ENCODE measurements around the gene ZBED5.
A peak's percentile ranks its signal among the peaks of the same experiment; 100 is the strongest.
"Not testable (repeated sequence)": the region's sequence is repeated elsewhere in the genome, so short reads cannot be mapped to it uniquely, and the experiment has no call there.

The ZBED5 gene

DNA sequence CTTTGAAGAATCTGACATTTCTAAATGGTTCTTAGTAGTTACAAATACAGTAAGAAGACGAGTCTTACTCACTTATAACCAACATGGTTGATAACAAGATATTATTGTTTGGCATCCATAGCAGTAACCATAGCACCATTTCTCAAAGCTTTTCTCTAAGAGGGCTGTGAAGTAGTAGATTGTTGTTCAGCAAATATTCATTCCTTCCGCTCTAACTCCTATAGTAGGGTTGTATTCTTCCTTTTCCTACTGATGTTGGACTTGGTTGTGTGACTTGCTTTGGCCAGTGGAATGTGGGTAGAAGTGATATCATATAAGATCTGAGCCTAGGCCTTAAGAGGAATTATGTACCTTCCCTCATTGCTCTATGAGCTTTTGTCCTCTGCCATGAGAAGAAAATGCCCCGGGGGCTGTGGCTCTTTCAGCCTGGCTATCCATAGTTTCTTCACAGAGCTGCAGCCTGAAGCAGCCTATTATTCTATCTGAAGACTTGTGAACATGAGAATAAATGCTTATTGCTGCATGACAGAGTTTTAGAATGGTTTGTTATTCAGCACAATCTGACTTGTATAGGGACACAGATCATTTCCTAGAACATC is 28.9 kb upstream of the ZBED5 start:
- DNase-seq (ENCODE audit: low read depth, low spot score): no peak
- no peaks in the 10 kb centered on the region for H3K36me3 ChIP-seq (ENCODE audit: insufficient read depth, low read length)
- no peak for TF ChIP-seq EZH2 (IDR thresholded peaks at IDR 0.05)
- TF ChIP-seq POLR2AphosphoS5 (IDR thresholded peaks at IDR 0.05; ENCODE audit: borderline replicate concordance, low read depth, low read length): no peak
- TF ChIP-seq FOXP2 (optimal IDR thresholded peaks at IDR 0.05; ENCODE audit: control extremely low read depth, extremely low read length, insufficient read depth): no peak
- H3K4me3 ChIP-seq: no peak overlapping the region
- no peaks in the 10 kb centered on the region for H3K9me3 ChIP-seq (ENCODE audit: low read depth, low read length)
- H3K9ac ChIP-seq (ENCODE audit: insufficient read length): no peak overlapping the region
- H3K27ac ChIP-seq: no peak overlapping the region

DNA sequence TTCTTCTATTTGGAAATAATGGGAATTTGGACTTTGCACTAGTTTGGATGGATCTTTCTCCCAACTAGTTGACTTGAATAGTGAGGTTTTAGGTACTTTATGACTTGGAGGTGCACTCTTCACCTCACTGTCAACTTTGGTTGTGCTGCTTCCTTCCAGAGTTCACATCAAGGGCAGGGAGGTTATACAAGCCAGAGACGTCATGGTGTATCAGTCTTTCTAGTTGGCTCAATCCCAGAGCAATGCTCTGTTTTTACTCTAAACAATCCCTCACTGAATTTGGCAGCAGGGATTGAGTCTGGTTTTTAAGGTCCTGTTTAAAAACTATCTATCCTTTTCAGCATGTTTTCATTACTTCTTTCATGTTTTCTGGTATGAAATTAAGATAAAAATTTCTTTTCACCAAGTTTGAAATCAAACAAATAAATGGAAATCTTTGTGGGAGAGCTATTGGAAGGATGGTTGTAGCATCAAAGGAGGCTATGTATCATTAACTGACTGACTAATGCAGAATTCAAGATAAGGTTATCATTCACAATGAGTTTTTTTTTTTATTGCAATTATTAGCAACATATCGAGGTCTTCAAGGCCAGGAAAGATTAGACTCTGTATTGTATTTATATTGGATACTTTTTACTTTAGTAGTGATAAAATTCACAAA is 28.0 kb upstream of the ZBED5 start:
- H3K27ac ChIP-seq: no peak overlapping the region
- no peak for DNase-seq (ENCODE audit: low read depth, low spot score)
- no peaks in the 10 kb centered on the region for H3K9me3 ChIP-seq (ENCODE audit: low read depth, low read length)
- H3K36me3 ChIP-seq (ENCODE audit: insufficient read depth, low read length): no peaks in the 10 kb centered on the region
- no peak overlapping the region for H3K4me3 ChIP-seq
- TF ChIP-seq POLR2AphosphoS5 (IDR thresholded peaks at IDR 0.05; ENCODE audit: borderline replicate concordance, low read depth, low read length): no peak
- no peak for TF ChIP-seq EZH2 (IDR thresholded peaks at IDR 0.05)
- TF ChIP-seq FOXP2 (optimal IDR thresholded peaks at IDR 0.05; ENCODE audit: control extremely low read depth, extremely low read length, insufficient read depth): no peak
- no peak overlapping the region for H3K9ac ChIP-seq (ENCODE audit: insufficient read length)

DNA sequence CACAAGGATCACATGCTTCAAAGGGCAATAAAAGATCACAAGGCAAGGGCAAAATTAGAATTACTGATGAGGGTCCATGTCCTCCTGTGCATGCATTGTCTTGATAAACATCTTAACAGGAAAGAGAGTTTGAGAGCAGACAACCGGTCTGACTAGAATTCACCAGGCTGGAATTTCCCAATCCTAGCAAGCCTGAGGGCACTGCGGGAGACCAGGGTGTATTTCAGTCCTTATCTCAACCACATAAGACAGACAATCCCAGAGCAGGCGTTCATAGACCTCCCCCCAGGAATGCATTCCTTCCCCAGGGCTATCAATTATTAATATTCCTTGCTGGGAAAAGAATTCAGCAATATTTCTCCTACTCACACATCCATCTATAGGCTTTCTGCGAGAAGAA is 26.4 kb upstream of the ZBED5 start:
- H3K9me3 ChIP-seq (ENCODE audit: low read depth, low read length); DNase-seq (ENCODE audit: low read depth, low spot score); H3K36me3 ChIP-seq (ENCODE audit: insufficient read depth, low read length); H3K9ac ChIP-seq (ENCODE audit: insufficient read length): not testable (repeated sequence)
- H3K4me3 ChIP-seq: peak overlapping the region; percentile 32; the same call in 1 of the 2 replicates
- peak overlapping the region; percentile 76; the same call in 1 of the 2 replicates for H3K27ac ChIP-seq

DNA sequence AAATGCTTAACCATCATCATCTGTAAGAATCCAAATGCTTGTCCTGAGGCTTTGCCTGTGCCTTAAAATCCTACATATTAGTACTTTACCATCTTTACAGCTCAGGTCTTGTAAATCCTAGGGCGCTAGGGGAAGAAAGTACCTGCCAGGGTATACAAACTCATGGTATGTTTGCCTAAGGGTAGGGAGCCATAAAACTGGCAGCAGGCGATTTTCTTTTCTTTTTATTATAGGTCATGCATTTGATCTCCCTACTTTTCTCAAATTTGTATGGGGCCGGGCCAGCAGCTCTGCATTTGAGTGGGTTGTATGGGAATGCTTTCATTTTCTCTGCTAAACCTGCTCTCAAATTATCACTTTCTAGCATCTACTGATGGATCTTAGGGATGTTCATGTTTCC is 24.0 kb upstream of the ZBED5 start:
- H3K9me3 ChIP-seq (ENCODE audit: low read depth, low read length): no peaks in the 10 kb centered on the region
- DNase-seq (ENCODE audit: low read depth, low spot score): no peak
- no peak overlapping the region for H3K9ac ChIP-seq (ENCODE audit: insufficient read length)
- no peaks in the 10 kb centered on the region for H3K36me3 ChIP-seq (ENCODE audit: insufficient read depth, low read length)
- H3K27ac ChIP-seq: no peak overlapping the region
- no peak overlapping the region for H3K4me3 ChIP-seq
- TF ChIP-seq EZH2 (IDR thresholded peaks at IDR 0.05): no peak
- TF ChIP-seq FOXP2 (optimal IDR thresholded peaks at IDR 0.05; ENCODE audit: control extremely low read depth, extremely low read length, insufficient read depth): no peak
- no peak for TF ChIP-seq POLR2AphosphoS5 (IDR thresholded peaks at IDR 0.05; ENCODE audit: borderline replicate concordance, low read depth, low read length)

DNA sequence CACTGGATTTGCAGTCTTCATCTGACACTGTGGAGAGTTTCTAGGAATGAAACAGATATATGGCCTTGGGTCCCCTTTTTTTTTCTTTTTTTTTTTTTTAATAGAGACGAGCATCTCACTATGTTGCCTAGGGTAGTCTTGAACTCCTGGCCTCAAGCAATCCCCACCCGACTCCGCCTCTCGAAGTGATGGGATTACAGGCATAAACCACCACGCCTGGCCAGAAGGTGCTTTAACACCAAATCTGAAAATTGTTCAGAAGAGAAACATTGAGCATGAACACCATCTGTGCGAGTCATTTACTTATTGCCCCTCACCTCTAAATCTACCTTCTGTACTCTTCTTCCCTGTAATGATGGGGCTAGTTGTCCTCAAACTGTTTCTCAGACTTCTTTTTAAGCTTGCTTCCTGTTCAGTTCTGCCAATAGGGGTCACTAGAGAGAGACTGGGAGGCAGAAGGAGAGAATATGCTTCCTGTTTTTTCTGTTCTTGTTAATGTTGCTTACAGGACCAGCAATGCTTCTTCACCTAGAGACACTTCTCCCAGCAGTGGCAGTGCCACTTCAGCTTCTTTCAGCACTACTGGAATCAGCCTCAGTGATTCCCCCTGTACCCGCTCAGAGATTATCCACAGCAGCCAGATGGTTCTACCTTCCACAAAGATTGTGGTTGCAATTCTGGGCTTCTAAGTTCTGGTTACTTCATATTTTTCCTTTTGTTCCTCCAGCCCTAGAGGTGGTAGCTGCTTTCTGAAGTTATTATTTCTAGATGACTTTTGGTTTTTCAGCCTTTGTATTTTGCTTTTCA is 20.8 kb upstream of the ZBED5 start:
- no peak for DNase-seq (ENCODE audit: low read depth, low spot score)
- Histone ChIP-seq H3K36me3 (ENCODE audit: insufficient read depth, low read length) (no peaks in the 10 kb centered on the region), H3K9me3 (ENCODE audit: low read depth, low read length) (no peaks in the 10 kb centered on the region), H3K9ac (ENCODE audit: insufficient read length) (no peak overlapping the region), H3K4me3 (no peak overlapping the region), H3K27ac (0 out of 2 replicates have a peak overlapping the region, but pooled peaks have one; percentile 36)
- TF ChIP-seq POLR2AphosphoS5 (IDR thresholded peaks at IDR 0.05; ENCODE audit: borderline replicate concordance, low read depth, low read length) (no peak), EZH2 (IDR thresholded peaks at IDR 0.05) (no peak), FOXP2 (optimal IDR thresholded peaks at IDR 0.05; ENCODE audit: control extremely low read depth, extremely low read length, insufficient read depth) (no peak)

DNA sequence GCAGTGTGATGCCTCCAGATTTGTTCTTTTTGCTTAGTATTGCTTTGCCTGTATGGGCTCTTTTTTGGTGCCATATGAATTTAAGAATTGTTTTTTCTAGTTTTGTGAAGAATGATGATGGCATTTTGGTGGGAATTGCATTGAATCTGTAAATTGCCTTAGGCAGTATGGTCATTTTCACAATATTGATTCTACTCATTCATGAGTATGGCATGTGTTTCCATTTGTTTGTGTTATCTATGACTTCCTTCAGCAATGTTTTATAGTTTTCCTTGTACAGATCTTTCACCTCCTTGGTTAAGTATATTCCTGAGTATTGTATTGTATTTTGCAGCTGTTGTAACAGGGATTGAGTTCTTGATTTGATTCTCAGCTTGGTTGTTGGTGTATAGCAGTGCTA is 18.3 kb upstream of the ZBED5 start:
- H3K9ac ChIP-seq (ENCODE audit: insufficient read length): no peak overlapping the region
- no peak overlapping the region for H3K27ac ChIP-seq
- DNase-seq (ENCODE audit: low read depth, low spot score): no peak

DNA sequence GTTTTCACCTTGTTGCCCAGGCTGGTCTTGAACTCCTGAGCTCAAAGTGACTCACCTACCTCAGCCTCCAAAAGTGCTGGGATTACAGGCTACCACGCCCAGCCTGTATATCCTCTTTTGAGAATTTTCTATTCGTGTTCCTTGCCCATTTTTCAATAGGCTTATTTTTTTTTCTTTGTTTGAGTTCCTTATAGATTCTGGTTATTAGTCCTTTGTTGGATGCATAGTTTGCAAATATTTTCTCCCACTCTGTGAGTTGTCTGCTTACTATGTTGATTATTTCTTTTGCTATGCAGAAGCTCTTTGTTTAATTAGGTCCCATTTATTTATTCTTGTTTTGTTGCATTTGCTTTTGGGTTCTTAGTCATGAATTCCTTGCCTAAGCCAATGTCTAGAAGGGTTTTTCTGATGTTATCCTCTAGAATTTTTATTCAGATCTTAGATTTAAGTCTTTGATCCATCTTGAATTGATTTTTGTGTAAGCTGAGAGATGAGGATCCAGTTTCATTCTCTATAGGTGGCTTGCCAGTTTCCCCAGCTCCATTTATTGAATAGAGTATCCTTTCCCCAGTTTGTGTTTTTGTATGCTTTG is 17.7 kb upstream of the ZBED5 start:
- no peak overlapping the region for H3K9ac ChIP-seq (ENCODE audit: insufficient read length)
- H3K27ac ChIP-seq: no peak overlapping the region
- no peaks in the 10 kb centered on the region for H3K36me3 ChIP-seq (ENCODE audit: insufficient read depth, low read length)
- DNase-seq (ENCODE audit: low read depth, low spot score): no peak
- no peaks in the 10 kb centered on the region for H3K9me3 ChIP-seq (ENCODE audit: low read depth, low read length)
- H3K4me3 ChIP-seq: no peak overlapping the region
- no peak for TF ChIP-seq POLR2AphosphoS5 (IDR thresholded peaks at IDR 0.05; ENCODE audit: borderline replicate concordance, low read depth, low read length)
- no peak for TF ChIP-seq EZH2 (IDR thresholded peaks at IDR 0.05)
- TF ChIP-seq FOXP2 (optimal IDR thresholded peaks at IDR 0.05; ENCODE audit: control extremely low read depth, extremely low read length, insufficient read depth): no peak

More for the DNA sequence above, 18.3 kb upstream of the ZBED5 start:
- TF ChIP-seq POLR2AphosphoS5 (IDR thresholded peaks at IDR 0.05; ENCODE audit: borderline replicate concordance, low read depth, low read length) (no peak), EZH2 (IDR thresholded peaks at IDR 0.05) (no peak), FOXP2 (optimal IDR thresholded peaks at IDR 0.05; ENCODE audit: control extremely low read depth, extremely low read length, insufficient read depth) (no peak)
- H3K36me3 ChIP-seq (ENCODE audit: insufficient read depth, low read length): no peaks in the 10 kb centered on the region
- H3K9me3 ChIP-seq (ENCODE audit: low read depth, low read length): no peaks in the 10 kb centered on the region
- H3K4me3 ChIP-seq: no peak overlapping the region

DNA sequence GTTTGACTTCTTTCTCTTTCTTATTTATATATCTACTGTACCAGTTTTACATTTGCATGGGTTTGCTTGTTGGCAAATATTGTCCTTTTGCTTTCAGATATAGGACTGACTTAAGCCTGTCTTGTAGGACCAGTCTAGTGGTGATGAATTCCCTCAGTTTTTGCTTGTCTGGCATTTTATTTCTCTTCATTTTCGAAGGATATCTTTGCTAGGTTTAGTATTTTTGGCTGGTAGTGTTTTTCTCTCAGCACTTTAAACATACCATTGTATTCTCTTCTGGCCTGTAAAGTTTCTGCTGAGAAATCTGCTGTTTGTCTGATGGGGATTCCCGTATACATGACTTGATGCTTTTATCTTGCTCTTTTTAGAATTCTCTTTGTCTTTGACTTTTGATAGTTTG is 14.2 kb upstream of the ZBED5 start:
- Histone ChIP-seq H3K9me3 (ENCODE audit: low read depth, low read length) (no peaks in the 10 kb centered on the region), H3K36me3 (ENCODE audit: insufficient read depth, low read length) (no peaks in the 10 kb centered on the region), H3K4me3 (no peak overlapping the region), H3K9ac (ENCODE audit: insufficient read length) (no peak overlapping the region), H3K27ac (no peak overlapping the region)
- TF ChIP-seq EZH2 (IDR thresholded peaks at IDR 0.05): no peak
- no peak for TF ChIP-seq FOXP2 (optimal IDR thresholded peaks at IDR 0.05; ENCODE audit: control extremely low read depth, extremely low read length, insufficient read depth)
- no peak for TF ChIP-seq POLR2AphosphoS5 (IDR thresholded peaks at IDR 0.05; ENCODE audit: borderline replicate concordance, low read depth, low read length)
- no peak for DNase-seq (ENCODE audit: low read depth, low spot score)

All from SK-N-MC (cell line).